Measurements from ENCODE around the gene BAZ2B.
"Not testable (repeated sequence)": the region's sequence is repeated elsewhere in the genome, so short reads cannot be mapped to it uniquely, and the experiment has no call there.

The BAZ2B gene

DNA sequence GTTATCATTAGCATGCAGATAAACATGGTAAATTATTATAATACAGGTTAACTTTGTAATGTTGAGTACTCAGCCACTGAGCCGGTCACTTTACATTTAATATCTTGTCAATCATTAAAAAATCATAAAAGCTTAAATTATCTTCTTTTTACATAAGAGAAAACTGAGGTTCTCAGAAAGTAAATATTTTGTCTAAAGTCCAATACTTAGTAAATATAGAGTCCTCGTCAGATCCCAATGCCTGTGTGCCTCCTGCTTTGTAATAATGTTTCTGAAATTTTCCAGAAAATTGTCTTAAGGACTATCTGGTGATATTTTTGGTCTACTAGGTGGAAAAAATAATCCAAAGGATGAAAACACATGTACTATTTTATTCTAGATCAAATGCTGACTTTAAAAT is 213.6 kb downstream of the BAZ2B start:
- no peak for DNase-seq

DNA sequence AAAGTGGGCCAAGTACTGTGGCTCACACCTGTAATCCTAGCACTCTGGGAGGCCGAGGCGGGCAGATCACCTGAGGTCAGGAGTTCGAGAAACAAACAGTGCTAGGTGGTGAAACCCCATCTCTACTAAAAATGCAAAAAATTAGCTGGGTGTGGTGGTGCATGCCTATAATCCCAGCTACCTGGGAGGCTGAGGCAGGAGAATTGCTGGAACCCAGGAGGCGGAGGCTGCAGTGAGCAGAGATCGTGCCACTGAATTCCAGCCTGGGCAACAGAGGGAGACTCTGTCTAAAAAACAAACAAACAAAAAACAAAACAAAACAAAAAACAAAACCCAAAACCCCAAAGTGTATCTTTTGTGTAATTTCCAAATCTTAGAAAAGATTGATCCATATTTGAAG is 214.2 kb downstream of the BAZ2B start:
- not testable (repeated sequence) for DNase-seq

DNA sequence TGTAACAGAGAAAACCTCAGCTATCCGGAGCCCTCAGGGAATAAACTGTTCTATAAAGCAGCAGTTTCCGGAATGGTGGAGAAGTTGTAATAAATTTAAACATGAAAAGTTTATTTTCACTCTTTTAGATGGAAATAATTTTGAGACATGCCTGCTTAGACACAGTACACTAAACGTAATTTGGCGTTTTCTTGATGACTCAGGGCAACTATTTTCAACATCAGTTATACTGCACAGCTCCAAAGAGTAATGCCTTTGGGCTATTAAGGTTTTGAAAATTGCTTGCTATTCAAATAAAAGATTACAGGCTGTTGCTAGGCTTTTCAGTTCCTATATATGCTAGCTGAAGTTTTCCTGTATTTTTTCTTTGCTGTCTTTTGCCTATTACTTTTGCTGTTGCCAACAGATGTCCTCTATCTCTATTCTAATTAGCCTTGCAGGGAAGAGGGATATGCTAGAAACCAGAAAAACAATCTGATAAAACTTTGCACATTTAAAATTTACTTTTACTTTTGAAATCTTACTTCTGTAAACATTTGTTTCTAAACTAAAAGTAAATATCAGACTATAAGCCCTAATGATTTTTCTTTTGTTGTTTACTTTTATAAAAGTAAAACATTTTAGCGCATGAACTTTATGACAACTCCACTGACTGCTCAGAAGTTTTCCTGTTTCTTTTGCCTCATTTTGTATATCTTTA is 216.5 kb downstream of the BAZ2B start:
- DNase-seq = no peak

- no peak for DNase-seq
Measured at GRCh38 chr2:159396799-159397198, 219.5 kb downstream of the BAZ2B start.

DNA sequence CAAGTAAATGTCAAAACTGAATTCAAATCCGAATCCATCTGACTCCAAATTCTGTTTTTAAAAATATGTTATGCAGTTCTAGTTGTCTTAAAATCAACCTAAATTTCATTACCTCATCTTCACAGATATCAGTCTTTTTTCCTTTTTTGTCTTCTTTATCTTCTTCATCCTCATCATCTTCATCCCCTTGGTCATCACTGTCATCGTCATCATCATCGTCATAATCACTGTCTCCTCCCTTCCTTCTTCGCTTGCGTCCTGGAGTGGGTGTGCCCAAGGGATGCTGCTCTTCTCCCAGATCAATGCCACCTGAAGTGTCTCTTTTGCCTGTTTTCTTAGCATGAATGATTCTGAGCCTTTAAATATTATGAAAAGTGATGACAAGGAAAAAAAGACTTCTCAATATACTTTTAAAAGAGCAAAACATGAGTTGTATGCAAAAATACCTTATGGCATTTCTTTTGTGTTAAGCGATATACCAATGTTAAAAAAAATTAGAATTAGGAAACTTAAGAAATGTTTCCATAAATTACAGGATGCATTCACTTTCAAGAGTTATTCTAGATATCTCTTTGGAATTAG is 233.8 kb downstream of the BAZ2B start:
- no peak for DNase-seq

DNA sequence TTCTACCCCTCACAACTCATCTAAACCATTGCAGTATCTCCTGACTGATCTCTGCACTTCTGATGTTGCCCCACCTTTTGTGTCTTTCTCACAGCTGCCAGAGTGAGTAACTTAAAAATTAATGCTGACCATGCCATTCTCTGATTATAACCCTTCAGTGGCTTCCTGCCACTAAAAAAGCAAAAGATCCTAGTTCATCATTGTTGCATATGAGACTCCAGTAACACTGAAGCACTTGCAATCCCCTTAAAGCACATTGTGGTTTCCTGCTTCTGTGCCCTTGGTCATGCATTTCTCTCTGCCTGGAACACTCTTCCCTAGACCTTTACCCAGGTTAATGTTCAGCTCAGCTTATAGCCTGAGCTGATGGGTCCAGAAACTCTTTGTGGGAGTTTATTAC is 234.8 kb downstream of the BAZ2B start:
- no peak for DNase-seq

GRCh38 chr2:159380685-159381239 is 235.6 kb downstream of the BAZ2B start:
- no peak for DNase-seq

DNA sequence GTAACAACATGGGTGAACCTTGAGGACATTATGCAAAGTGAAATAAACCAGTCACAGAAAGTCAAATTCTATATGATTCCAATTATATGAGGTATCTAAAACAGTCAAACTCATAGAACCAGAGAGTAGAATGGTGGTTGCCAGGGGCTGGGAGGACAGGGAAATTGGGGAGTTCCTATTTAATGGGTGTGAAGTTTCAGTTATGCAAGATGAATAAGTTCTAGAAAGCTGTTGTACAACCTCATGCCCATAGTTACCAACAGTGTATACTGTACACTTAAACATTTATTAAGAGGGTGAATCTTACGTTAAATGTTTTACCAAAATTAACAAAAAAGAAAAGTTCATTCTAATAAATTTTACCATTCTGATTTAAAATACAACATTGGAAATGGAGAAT is 237.2 kb downstream of the BAZ2B start:
- DNase-seq = no peak

DNA sequence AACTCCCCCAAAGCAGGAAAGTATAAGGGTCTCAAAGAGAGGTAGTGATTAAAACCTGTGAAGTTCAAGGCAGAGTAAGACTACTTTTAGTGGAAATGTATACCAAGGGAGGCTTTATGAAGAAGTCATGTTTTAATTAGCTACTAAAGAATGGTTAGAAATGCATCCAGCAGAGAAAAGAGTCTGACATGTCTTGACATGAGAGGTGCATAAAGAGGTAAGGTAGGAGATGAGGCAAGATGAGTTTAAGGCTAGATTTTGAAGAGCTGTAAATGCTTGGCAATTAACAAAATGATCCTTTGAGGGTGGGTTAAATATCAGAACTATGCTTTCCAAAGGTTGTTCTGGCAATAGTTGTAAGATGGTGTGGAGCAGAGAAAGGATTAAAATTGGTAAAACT is 241.1 kb downstream of the BAZ2B start:
- no peak for DNase-seq

GRCh38 chr2:159371506-159371905 is 244.8 kb downstream of the BAZ2B start:
- DNase-seq = no peak

DNA sequence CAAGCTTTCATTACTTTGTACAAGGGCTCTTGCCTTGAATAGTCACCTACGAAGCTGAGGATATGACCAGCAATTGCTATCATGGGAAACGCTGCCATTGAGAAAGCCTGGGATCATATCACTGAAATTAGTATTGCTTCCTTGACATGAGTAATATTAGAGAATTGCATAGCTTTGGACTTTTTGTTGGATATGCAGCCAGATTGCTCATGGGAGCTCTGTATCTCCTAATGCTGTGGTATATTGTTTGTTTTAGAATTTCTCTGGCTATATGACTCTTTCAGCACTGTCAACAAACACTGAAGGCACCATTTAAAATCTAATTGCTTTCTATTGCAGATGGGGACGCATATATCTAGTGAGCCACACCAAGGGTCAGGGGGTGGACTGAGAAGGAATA is 249.8 kb downstream of the BAZ2B start:
- no peak for DNase-seq

GRCh38 chr2:159362816-159363251 is 253.5 kb downstream of the BAZ2B start:
- no peak for DNase-seq

GRCh38 chr2:159362094-159362493 is 254.3 kb downstream of the BAZ2B start:
- DNase-seq = no peak

DNA sequence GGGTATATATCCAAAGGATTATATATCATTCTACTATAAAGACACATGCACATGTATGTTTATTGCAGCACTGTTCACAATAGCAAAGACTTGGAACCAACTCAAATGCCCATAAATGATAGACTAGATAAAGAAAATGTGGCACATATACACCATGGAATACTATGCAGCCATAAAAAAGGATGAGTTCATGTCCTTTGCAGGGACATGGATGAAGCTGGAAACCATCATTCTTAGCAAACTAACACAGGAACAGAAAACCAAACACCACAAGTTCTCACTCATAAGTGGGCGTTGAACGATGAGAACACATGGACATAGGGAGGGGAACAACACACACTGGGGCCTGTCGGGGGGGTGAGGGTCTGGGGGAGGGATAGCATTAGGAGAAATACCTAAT is 254.7 kb downstream of the BAZ2B start:
- not testable (repeated sequence) for DNase-seq

- DNase-seq = no peak
Measured at GRCh38 chr2:159356053-159356554, 260.2 kb downstream of the BAZ2B start.

DNA sequence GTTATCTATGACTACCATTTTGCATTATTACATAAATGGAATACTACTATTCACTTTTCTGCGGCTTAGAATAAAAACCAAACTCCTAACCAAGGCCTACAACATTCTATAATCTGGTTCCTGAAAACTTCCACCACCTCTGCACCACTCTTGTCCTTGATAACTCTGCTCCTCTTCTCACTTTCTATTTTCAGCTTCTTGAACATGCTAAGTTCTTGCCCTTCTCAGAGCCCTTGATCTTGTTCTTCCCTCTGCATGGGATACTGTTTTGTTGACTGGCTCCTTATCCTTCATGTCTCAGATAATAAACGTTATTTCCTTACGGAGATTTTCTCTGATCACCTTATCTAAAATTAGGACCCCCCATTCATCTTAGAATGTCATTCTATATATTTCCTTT is 264.4 kb downstream of the BAZ2B start:
- DNase-seq = no peak

DNA sequence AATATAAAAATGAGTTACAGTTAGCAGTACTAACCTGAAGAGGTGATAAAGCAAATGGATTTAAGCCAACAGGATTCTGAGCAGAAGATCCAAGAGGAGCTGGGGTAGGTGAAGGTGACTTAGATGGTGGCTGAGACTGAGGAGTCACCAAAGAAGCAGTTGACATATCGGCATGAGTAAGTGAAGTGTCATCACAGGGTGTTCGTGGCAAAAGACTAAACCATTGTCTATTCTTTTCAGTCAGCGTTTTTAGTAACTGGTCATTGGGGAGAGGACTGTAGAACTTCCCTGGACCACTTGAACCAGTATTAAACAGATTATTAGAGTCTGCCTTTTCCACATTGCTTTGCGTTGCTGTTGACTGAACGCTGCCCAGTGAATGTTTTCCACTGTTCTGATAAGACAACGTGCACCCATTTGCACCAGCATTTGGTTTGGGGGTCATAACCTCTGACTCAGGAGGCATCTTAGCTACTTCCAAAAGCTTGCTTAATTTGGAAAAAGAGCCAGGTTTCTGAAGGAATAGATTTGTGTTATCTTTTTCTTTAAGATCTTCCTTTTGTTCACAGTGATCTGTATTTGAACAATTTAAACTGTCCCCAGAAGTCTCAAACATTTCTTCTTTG is 266.6 kb downstream of the BAZ2B start:
- DNase-seq = no peak

- DNase-seq = no peak
Measured at GRCh38 chr2:159326569-159327255, 289.6 kb downstream of the BAZ2B start.

DNA sequence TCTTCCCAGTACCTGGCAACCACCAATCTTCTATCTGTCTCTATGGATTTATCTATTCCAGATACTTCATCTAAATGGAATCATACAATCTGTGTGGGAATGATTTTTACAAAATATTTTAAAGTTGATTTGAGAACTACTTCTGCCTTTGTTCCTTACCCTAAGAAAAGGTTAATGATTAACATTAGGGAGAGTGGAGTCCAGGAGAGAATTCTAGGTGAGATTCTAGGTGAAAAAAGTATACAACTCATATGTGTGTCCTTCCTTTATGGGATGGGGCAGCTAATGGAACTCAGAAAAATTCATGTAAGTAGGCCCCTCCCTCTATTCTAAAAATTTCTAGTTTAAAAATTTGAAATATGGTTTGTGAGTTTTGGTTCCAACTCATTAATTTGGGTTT is 293.9 kb downstream of the BAZ2B start:
- DNase-seq = no peak

GRCh38 chr2:159317392-159318088 is 298.8 kb downstream of the BAZ2B start:
- DNase-seq = no peak

DNA sequence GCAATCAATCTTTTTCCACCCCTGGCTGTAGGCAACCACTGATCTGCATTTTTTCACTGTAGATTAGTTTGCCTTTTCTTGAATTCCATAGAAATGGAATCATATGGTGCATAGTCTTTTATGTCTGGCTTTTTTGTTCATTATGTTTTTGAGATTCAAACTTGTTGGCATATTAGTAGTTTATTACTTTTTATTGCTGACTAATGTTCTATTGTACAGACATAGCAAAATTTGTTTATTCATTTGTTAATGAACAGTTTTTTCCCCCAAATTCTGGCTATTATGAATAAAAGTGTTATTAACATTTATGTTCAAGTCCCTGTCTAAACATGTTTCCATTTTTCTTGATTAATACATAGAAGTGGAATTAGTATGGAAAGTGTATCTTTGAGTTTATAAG is 308.4 kb downstream of the BAZ2B start:
- no peak for DNase-seq

- no peak for DNase-seq
Measured at GRCh38 chr2:159300586-159300985, 315.8 kb downstream of the BAZ2B start.

GRCh38 chr2:159298967-159299366 is 317.4 kb downstream of the BAZ2B start:
- DNase-seq = no peak

All from effector CD4-positive, alpha-beta T cell (primary cell).